Superior temporal gyrus (tissue), 1 donor: ENCODE data around the gene DAGLB.
A peak's percentile ranks its signal among the peaks of the same experiment; 100 is the strongest.
"Not testable (repeated sequence)": the region's sequence is repeated elsewhere in the genome, so short reads cannot be mapped to it uniquely, and the experiment has no call there.

Source experiments
- DNase-seq: peaks from one replicate; pipeline ENCODE4 v3.0.0-alpha.2; 2016; ENCODE audit errors: extremely low spot score

Gene DAGLB, protein sequence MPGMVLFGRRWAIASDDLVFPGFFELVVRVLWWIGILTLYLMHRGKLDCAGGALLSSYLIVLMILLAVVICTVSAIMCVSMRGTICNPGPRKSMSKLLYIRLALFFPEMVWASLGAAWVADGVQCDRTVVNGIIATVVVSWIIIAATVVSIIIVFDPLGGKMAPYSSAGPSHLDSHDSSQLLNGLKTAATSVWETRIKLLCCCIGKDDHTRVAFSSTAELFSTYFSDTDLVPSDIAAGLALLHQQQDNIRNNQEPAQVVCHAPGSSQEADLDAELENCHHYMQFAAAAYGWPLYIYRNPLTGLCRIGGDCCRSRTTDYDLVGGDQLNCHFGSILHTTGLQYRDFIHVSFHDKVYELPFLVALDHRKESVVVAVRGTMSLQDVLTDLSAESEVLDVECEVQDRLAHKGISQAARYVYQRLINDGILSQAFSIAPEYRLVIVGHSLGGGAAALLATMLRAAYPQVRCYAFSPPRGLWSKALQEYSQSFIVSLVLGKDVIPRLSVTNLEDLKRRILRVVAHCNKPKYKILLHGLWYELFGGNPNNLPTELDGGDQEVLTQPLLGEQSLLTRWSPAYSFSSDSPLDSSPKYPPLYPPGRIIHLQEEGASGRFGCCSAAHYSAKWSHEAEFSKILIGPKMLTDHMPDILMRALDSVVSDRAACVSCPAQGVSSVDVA

DNA sequence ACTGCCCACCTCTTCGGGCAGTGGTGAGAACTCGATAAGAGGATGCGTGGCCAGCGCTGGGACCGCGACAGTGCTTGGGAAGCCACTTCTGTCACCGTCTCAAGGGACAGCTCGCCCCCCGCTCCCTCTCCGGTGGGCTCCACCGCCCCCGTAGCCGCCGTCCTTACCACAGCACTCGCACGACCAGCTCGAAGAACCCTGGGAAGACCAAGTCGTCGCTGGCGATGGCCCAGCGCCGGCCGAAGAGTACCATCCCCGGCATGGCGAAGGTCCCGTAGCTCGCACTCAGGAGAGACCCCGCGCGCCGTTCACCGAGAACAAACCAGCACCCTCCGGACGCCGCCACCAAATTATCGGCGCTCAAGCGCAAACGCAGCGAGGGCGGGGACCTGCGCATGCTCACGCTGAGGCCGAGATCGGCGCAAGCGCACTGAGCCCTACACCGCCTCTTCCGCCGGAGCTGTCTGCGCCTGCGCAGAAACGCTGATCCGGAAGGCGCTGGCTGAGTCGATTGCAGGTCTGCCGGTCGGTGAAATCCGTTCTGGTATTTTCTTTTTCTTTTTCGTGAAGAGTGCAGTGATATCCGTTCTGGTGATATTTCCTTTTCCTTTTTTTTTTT, at the start of gene DAGLB:
TSS of gene DAGLB (minus strand) at position 374 of the 619 bp plus-strand sequence. CDS start at position 262, 112 bp downstream.
- peak; percentile 95 for DNase-seq

DNA sequence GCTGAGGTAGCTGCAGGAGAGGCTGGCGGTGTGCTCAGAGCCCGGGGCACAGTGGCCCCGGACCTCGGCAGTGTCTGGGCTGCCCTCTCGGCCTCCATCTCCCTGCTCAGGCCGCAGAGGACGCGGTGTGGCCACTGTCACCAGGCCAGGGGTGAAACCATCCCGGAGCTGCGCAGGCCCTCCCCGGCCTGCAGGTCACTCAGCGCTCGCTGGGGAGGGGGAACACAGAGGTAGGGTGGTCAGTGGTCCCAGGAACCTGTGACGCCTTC, 49.8 kb upstream of the DAGLB start:
- no peak for DNase-seq

DNA sequence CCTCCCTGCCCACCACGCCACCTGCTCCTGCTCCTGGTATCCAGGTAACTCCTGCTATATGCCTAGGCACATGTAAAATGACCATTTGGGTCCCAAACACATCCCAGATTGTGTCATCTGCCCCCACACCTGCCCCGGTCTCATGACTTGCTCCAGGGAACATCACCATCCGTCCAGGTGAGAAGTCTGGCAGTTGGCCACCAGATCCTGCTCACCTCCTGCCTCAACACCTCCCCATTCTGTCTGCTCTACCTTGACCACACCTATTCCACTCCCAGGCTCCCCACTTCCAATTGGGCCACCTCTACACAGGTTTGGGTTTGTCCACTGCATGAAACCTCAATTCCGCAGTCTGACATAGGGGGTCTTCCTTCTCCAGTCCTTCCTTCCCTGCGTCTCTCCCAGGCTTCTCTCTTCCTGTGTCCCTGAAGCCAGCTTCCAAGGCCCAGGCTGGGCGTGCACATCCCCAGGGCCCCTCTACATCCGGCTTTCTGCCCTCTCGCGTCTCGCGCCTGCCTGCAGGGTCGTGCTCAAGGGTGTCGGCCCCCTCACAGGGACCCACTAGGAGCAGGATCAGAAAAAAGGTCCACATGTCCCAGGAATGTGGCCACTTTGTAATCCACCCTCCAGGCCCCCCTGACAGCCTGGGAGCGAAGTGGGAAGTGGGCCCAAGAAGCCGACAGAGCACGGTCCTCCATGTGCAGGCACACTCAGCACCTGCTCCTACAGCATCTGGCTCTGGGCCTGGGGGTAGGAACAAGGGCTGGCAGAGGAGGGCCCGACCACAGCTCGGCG, 49.3 kb upstream of the DAGLB start:
- DNase-seq: no peak

DNA sequence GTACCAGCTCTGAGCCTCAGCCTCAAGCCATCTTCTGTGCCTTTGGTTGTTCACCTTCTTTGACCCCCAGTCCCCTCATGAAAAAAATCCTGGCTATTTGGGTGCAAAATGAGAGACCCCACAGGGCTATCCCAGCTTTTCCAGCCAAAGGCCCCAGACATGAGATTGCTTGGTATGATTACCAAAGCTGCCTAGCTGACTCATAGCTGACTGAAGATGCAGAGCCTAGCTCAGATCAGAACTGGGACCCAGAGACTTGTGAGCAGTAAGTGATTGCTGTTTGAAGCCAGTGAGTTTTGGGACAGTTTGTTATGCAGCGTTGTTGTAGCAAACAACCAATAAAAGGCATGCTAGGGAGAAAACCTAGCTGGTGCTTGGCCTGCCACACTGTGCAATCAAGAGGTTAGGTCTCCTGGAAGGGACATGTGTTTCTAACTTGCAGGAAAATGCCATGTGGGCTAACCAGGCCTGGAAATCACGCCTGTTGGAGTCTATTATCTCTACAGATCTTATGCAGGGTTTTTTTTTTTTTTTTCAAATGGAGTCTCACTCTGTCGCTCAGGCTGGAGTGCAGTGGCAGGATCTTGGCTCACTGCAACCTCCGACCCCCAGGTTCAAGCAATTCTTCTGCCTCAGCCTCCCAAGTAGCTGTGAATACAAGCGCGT, 48.0 kb upstream of the DAGLB start:
- no peak for DNase-seq

DNA sequence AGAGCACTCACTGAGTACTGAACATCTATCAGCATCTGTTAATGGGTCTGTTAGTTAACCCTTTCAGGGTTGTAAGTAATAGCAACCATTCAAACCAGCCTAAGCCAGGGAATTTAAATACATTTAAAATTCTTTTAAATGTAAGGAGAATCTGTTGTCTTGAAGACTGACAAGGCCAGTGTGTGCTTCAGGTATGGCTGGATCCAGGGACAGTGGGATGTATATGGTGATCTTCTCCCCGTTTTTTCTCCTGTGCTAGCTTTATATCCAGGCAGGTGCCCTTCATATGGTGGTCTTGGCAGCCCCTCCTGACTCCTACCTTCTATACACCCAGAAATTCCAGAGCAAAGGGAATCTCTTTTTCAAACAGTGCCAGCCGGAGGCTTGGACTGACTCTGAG, 46.6 kb upstream of the DAGLB start:
- no peak for DNase-seq

DNA sequence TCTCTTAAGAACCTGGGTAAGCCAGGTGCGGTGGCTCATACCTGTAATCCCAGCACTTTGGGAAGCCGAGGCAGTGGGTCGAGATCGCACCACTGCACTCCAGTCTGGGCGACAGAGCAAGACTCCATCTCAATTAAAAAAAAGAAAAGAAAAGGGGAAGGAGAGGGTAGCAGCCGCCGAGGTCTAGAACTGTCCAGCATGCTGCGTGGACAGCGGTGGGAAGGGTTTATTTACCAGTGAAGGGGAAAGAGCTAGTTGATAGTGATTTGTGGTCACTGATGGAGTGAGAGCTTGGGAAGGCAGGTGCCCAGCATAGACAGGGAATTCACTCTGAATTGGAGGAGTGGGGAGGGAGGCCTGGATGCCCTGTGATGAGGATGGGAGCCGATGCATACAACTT, 43.4 kb upstream of the DAGLB start:
- no peak for DNase-seq

DNA sequence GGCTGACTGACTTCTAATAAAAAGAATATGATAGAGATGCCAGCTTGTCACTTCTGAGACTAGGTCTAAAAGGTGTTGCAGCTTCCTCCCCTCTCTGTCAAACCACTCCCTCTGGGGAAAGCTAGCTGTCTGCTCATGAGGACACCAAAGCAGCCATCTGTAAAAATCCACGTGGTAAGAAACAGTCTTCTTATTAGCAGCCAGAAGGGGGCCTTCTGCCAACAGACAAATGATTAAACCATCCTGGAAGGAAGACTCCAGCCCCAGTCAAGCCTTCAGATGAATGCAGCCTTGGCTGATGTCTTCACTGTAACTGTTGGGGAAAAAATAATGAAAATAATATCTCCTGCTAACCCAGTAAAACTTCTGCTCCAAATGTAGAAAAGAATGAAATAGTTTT, 41.9 kb upstream of the DAGLB start:
- no peak for DNase-seq

DNA sequence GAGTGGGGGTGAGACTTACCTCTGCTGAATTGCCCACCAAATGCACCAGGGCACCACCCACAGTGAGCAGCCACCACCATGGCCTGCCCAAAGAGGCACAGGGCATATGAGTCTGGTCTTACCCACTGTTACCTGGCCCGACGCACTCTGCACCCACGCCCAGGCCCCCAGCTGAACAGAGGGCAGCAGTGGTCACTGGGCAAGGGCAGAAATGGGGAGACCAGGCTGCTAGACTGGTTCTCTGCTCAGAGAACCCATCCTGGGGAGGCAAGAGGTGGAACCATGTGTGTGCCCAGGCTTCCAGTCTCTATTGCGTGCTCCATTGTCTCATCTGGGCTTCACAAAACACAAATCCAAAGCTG, 39.4 kb upstream of the DAGLB start:
- DNase-seq: no peak

DNA sequence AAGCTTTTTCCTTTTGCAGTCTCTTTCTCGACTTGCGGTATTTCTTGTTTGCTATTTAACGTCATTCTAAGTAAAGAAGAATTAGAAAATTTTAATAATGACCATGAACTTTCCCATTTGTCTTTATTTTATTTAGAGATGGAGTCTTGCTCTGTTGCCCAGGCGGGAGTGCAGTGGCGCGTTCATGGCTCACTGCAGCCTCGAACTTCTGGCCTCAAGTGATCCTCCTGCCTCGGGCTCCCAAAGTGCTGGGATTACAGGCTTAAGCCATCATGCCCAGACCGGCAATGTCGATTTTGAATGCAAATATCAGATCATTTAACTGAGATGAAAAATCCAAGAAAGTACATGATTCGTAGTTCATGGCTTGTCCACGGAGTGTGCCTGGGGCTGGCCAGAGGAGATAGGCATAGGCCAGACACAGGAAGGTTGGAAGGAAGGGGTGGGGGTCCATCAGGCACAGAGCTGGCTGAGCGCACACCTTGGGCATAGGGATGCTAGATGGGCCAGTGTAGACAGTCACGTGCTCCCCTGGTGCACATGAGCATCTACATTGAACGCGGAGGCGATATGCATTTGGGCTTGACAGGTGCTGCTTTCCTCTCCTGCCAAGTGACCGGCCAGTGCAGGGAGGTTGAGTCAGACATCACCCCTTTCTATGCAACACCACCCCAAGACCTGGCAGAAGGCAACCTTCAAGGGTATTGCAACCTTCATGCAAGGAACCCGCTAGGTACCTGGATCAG, 38.9 kb upstream of the DAGLB start:
- DNase-seq: no peak

DNA sequence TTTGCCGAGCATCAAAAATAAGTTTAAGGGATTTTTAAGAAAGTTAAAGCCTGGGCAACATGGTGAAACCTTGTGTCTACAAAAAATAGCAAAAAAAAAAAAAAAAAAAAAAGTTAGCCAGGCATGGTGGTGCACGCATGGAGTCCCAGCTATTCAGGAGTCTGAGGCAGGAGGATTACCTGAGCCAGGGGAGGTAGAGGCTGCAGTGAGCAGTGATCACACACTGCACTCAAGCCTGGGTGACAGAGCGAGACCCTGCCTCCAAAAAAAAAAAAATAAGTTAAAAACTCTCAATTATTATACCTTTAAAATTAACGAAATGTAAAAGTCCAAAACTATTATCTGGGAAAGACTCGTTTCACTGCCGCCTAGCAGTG, 35.0 kb upstream of the DAGLB start:
- DNase-seq: no peak

DNA sequence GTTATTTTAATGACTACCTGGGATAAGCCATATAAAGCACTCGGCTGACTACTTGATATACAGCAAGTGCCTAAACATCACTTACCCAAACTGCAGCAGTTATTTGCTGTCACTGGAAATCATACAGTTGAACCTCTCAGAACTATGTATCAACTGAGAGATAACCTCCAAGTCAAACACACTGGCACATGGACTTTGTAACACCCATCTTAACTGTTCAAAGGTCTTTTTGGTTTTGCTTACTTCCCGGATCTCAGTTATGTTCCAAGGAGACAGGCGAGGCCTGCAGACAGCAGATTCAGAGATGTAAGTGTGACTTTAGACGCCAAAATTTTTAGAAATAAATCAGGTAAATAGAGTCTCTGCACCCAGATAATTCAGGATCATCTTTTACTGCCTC, 34.6 kb upstream of the DAGLB start:
- no peak for DNase-seq

DNA sequence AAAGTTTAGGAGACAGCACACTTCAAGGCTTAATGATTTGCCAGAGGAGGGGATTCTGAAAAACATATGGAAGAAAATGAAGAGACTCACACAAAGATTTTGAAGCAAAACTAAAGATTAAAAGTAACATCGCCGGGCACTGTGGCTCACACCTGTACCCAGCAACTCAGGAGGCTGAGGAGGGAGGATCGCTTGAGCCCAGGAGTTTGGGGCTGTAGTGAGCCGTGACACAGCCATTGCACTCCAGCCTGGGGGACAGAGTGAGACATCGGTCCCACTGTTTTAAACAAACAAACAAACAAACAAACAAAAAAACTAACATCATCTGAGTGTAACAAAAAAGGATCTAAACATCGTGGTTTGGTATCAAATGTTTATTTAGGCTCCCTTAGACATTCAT, 33.7 kb upstream of the DAGLB start:
- no peak for DNase-seq

DNA sequence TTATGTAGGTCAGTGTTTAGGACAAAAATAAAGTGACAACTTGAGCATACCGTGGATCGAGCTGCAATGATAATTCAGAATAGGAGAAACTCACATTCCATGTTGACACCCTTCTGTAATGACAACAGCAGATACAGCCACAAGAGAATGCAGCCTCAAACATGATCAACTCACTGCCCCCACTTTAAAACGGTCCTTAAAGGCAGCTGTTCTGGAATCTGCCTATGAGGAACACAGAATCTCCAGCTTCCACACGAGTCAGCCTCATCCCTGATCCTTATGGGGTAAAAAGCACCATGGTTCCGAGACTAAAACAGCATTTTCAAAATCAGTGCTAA, 32.5 kb upstream of the DAGLB start:
- no peak for DNase-seq

DNA sequence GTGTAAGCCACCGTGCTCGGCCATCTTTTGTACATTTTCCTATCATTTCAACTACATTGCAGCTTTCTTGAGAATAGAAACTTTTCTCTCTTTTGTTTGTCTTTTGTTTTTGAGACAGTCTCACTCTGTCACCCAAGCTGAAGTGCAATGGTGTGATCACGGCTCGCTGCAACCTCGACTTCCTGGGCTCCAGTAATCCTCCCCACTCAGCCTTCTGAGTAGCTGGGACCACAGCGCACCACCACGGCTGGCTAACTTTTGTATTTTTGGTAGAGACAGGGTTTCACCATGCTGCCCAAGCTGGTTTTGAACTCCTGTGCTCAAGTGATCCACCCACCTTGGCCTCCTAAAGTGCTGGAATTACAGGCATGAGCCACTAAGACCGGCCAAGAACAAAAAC, 31.3 kb upstream of the DAGLB start:
- no peak for DNase-seq

DNA sequence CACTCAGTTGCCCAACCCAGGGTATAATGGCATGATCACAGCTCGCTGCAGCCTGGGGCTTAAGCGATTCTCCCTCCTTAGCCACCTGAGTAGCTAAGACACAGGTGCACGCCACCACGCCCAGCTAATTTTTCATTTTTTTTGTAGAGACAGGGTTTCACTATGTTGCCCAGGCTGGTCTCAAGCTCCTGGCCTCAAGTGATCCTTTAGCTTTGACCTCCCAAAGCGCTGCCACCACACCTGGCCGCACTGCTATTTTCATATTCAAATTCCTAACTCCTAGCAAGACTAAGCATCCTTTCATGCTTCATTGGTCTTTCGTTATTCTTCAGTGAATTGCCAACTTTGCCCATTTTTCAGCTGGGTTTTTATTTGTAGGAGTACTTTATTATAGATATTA, 30.4 kb upstream of the DAGLB start:
- DNase-seq: no peak

DNA sequence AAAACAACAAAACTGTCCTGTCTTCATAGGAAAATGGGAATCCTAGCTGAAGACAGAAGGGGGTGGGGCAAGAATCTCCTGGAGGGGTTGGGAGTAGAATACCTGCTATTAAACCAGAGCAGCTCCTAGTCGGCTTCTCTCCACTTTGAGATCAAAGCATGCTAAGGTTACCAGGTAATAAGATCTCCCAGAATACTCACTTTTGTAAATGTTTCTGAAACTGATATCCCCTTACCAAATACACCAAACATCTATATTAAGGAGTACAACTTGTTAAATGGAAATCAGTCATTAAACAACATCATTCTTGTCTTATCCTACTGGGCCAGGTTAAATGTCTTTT, 29.5 kb upstream of the DAGLB start:
- DNase-seq: no peak

DNA sequence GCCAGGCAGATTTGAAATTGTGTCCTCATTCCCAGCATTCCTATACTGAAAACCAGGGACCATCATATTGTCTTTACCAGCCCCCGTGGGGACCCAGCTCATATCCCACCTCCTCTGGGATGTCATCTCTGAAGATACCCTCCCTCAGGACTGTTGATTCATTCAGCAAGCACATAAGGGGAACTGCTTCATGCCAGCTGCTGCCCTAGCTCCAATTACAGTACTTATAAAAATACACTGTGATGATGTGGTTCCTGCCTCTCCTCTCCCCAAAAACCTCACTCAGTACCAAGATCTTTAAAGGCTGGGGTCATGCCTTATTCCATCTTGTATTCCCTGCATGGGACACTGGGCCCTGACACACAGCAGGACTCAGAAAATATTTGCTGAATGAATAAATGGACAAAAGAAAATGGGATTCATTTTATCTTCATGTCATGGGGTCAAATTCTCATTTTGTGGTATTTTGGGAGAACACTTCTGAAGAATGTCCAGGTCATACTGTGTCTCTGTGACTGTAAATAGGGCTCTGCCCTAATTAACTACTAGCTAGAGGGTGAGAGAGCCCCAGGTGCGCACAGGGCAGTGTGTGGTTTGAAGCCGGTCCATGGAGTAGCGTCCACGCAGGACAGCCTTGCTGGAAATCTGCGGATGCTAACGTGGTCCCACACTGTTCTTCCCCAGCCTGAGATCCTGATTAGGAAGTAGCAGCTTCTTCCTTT, 29.0 kb upstream of the DAGLB start:
- DNase-seq: no peak

DNA sequence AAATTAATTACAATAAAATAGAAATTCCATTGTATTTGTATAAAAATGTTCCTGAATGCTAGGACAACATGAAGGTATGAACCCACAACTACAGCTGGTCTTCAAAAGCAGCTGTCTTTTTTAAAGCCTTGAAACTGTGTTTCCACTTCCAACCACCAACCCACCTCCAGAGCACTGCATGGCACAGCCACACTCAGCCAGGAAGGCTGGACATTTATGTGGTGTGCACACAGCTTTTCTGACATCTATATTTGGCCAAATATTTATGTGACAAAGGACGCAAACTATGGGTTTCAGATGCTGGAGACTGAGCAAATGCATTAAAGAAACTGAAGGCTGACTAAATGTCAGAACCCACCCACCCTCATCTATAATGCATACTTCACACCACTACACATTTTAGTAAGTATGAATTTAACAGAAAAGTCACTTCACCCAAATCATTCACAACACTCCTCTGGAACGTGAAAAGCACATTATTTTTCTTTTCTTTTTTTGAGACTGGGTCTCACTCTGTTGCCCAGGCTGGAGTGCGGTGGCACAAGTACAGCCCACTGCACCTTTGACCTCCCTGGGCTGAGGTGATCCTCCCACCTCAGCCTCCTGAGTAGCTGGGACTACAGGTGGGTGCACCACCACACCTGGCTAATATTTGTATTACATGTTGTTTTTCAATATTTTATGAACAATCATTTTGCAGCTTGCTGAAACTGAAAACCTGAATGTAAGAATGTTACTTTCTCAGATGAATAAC, 27.9 kb upstream of the DAGLB start:
- no peak for DNase-seq

DNA sequence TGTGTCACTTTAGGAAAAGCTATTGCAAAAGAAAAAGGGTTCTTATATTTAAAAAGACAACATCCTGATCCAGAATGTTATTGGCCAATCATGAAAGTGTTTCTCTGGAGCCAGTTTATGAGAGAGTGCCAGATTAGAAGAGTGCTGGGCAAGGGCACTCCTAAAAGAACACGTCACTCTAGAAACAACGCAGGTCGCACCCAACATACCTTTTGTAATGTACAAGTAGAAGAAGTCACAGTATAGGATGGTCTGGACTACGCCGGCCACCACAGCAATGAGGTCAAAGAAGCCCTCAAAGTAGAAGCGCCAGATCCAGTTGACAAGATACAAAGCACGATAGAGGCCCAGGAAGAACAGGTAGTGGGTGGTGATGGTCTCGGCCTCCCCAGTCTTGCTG, 18.1 kb upstream of the DAGLB start:
- DNase-seq: no peak

DNA sequence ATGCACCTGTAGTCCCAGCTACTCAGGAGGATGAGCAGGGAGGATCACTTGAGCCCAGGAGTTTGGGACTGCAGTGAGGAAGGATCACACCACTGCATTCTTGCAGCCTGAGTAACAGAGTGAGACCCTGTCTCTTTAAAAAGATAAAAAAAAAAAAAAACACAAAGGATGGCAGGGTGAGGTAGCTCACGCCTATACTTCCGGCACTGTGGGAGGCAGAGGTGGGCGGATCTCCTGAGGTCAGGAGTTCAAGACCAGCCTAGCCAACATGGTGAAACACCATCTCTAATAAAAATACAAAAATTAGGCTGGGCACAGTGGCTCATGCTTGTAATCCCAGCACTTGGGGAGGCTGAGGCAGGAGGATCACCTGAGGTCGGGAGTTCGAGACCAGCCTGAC, 15.9 kb upstream of the DAGLB start:
- DNase-seq: not testable (repeated sequence)
